AG09309 (cell line): Measurements from ENCODE around the gene DEFB113.

Experiments used
- DNase-seq: peaks from one replicate; pipeline ENCODE4 v3.0.0-alpha.2; 2010; ENCODE audit warnings: low read depth
- H3K4me3 ChIP-seq: 2 replicates; pipeline ENCODE4 v1.5.1; 2011; ENCODE audit warnings: mild to moderate bottlenecking, low read depth, low read length, moderate library complexity; ENCODE audit not compliant: control insufficient read depth
- CTCF ChIP-seq: IDR thresholded peaks from 2 replicates; pipeline ENCODE4 v1.5.1; 2011; ENCODE audit warnings: mild to moderate bottlenecking, low read depth, low read length, inconsistent platforms; ENCODE audit not compliant: insufficient read depth, control insufficient read depth; ENCODE audit errors: missing control alignments

The DEFB113 gene, protein sequence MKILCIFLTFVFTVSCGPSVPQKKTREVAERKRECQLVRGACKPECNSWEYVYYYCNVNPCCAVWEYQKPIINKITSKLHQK

GRCh38 chr6:49969605-49970004 lies at the start of gene DEFB113:
TSS of gene DEFB113 (minus strand) at chr6:49969625. CDS start at chr6:49969625, 0 bp downstream.
- no peak for TF ChIP-seq CTCF
- H3K4me3 ChIP-seq: no peak within 1 kb of the TSS
- no peak for DNase-seq

DNA sequence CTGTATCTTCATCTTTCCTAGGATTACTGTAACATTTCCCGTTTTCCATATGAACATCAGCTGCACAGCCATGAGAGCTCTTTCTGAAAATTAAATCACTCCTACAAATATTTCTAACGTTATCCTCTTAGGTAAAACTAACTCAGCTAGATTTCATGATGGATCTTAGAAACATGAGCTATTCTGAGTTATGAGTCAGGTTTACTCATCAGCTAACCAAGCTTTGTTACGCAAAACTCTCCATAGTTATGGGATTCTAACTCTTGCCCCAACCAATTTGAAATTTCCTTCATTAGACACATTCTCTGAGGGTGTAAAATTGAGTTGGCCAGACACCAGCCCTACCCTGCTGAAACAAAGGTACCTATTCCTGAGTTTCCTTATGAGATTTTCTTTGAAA lies 38.4 kb upstream of the DEFB113 start:
- no peak overlapping the region for H3K4me3 ChIP-seq
- no peak for DNase-seq
- no peak for TF ChIP-seq CTCF

DNA sequence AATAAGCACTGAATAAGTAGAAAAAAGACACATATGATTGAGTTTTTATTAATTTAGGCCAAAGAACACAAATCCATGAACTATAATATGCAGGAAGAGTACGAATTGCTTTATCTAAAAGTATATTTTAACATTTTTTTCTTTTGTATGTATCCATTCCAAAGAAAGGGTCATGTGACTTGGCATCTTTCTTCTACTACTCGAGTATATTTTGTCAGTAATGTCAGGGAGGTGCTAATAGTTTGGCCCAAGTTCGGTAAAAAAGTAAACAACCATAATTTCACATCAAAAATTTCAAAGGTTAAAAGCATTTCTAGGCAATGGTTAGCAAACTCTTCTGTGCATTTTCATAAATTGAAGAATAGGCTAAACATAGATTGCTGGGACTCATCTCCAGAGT lies 33.7 kb upstream of the DEFB113 start:
- H3K4me3 ChIP-seq: no peak overlapping the region
- no peak for TF ChIP-seq CTCF
- no peak for DNase-seq

- TF ChIP-seq CTCF: no peak
- DNase-seq: no peak
Observed at GRCh38 chr6:49995278-49995677, 25.9 kb upstream of the DEFB113 start.

GRCh38 chr6:49988900-49989299 lies 19.5 kb upstream of the DEFB113 start:
- DNase-seq: no peak
- TF ChIP-seq CTCF: no peak
- no peak overlapping the region for H3K4me3 ChIP-seq

More at GRCh38 chr6:49995278-49995677, 25.9 kb upstream of the DEFB113 start:
- no peak overlapping the region for H3K4me3 ChIP-seq

DNA sequence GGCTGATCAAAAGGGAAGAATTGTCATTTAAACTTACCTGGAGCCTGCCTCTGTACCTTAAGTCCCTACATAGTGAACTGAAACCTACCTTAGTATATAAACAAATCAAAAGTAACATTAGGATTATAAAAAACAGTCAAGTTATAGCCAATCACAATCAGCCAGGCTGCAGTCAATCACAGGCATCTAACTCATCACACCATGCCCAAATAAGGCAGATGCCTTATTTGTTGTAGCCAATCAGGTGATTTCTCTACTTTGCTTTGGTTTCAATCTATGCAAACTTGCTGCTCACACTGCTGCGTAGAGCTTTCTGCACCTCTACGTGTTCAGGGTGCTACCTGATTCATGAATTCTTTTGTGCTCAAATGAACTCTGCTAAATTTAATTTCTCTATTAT lies 18.3 kb upstream of the DEFB113 start:
- no peak overlapping the region for H3K4me3 ChIP-seq
- DNase-seq: no peak
- TF ChIP-seq CTCF: no peak

DNA sequence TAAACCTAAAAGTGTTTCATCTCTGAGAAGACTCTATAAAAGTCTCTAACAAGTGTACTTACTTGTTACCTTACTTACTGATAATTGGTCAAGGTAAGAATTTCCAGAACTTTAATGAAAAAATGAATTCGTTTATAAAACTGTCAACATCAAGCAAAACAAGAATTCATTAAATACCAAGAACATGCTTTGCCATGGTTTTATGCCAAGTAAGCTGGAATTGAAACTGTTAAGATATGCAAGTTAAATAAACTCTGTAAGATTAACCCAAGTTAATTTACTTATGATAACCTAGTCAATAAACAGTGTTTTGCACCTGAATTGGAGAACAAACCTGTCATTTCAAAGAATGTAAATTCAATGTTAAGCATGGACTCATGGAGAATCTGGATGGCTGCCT lies 17.1 kb upstream of the DEFB113 start:
- DNase-seq: no peak
- H3K4me3 ChIP-seq: no peak overlapping the region
- no peak for TF ChIP-seq CTCF
